Endothelial cell of umbilical vein (primary cell): ENCODE data around the gene RGSL1. TPM values are rescaled to one million over a fixed set of nuclear protein-coding genes. Genes with fewer than 3 reads are reported as not detected.

ENCODE experiments used
- BruUV-seq: library from RNA; stranded (reverse); fragments of 400-500 nt; replicated peaks from 2 replicates; lab custom pipeline; 2021; lab: Mats Ljungman, UMichigan
- CTCF ChIA-PET: fragments of 300-600, 350-600 bp; sonication (Branson Sonifier 250); formaldehyde crosslinking; loops from one replicate; lab custom pipeline; 2021; ENCODE audit warnings: antibody characterized with exemption, inconsistent platforms; lab: Charles Lee
- POLR2A ChIA-PET: fragments of 300-600, 350-600 bp; sonication (Branson Sonifier 250); formaldehyde crosslinking; loops from one replicate; lab custom pipeline; 2021; ENCODE audit warnings: antibody characterized with exemption, inconsistent platforms; lab: Charles Lee
- DNase-seq: peaks from one replicate; pipeline ENCODE4 v3.0.0-alpha.2; 2011; ENCODE audit warnings: low read depth, low spot score
- FAIRE-seq: peaks from 2 replicates; lab custom pipeline; 2011; peaks lifted over from hg19 to GRCh38; lab: Jason Lieb, UNC
- H2AFZ ChIP-seq: 2 replicates; pipeline ENCODE4 v1.6.0; 2012; ENCODE audit warnings: low read depth, low read length, control low read depth, inconsistent platforms
- H3K27ac ChIP-seq: 2 replicates; pipeline ENCODE4 v1.5.1; 2011; ENCODE audit warnings: low read depth, mild to moderate bottlenecking, control low read depth, low read length, moderate library complexity; ENCODE audit not compliant: insufficient read depth
- H3K27me3 ChIP-seq, 2 experiments: 2 replicates each; pipeline versions ENCODE4 v1.6.0 to v1.6.1; 2011; ENCODE audit warnings: low read length in 2 of 2, mixed read lengths in 1 of 2; ENCODE audit not compliant: control insufficient read depth in 2 of 2, insufficient read depth in 2 of 2
- H3K36me3 ChIP-seq, 2 experiments: 2 replicates in 1 of 2; 3 replicates in 1 of 2; pipeline ENCODE4 v1.5.1; 2011; ENCODE audit warnings: low read length in 2 of 2, mild to moderate bottlenecking in 1 of 2, moderate library complexity in 1 of 2; ENCODE audit not compliant: control insufficient read depth in 2 of 2, insufficient read depth in 2 of 2; ENCODE audit errors: extremely low read depth in 1 of 2
- H3K4me1 ChIP-seq: 3 replicates; pipeline ENCODE4 v1.5.1; 2011; ENCODE audit warnings: mild to moderate bottlenecking, low read length; ENCODE audit not compliant: control insufficient read depth, insufficient read depth; ENCODE audit errors: extremely low read depth
- H3K4me2 ChIP-seq: 2 replicates; pipeline ENCODE4 v1.6.1; 2011; ENCODE audit warnings: low read length, control low read depth, mixed read lengths; ENCODE audit not compliant: insufficient read depth
- H3K4me3 ChIP-seq, 3 experiments: fragments of 200-600 bp in 1 of 3; sonication (generic), shearing (Covaris generic) in 1 of 3; replicated peaks in 1 of 3; 2 replicates each; pipeline ENCODE4 v1.5.1; 2011 to 2016; ENCODE audit warnings: control low read depth in 3 of 3, low read length in 3 of 3, mild to moderate bottlenecking in 2 of 3, inconsistent platforms in 1 of 3, low read depth in 1 of 3, moderate library complexity in 1 of 3; ENCODE audit not compliant: insufficient read depth in 1 of 3
- H3K79me2 ChIP-seq: 2 replicates; pipeline ENCODE4 v1.6.0; 2012; ENCODE audit warnings: low read length, inconsistent platforms; ENCODE audit not compliant: control insufficient read depth, insufficient read depth
- H3K9ac ChIP-seq: replicated peaks from 2 replicates; pipeline ENCODE3; 2011; ENCODE audit warnings: low read length, control low read depth; ENCODE audit not compliant: insufficient read depth; ENCODE audit errors: extremely low read depth
- H3K9me1 ChIP-seq: replicated peaks from 3 replicates; pipeline ENCODE4 v1.6.0; 2011; ENCODE audit warnings: mild to moderate bottlenecking, low read length; ENCODE audit not compliant: control insufficient read depth, insufficient read depth; ENCODE audit errors: extremely low read depth
- H3K9me3 ChIP-seq: replicated peaks from 2 replicates; pipeline ENCODE4 v1.5.1; 2012; ENCODE audit warnings: low read length, inconsistent platforms; ENCODE audit not compliant: control insufficient read depth, insufficient read depth
- H4K20me1 ChIP-seq: replicated peaks from 2 replicates; pipeline ENCODE3; 2011; ENCODE audit warnings: mild to moderate bottlenecking, low read length; ENCODE audit not compliant: control insufficient read depth, insufficient read depth; ENCODE audit errors: extremely low read depth
- CTCF ChIP-seq, 2 donors: IDR thresholded peaks; 1 replicate in 1 of 2; 2 replicates in 1 of 2; pipeline ENCODE4 v1.5.1; 2011; ENCODE audit warnings: low read length in 2 of 2, mild to moderate bottlenecking in 2 of 2, moderate library complexity in 2 of 2, control low read depth in 1 of 2, inconsistent platforms in 1 of 2, low read depth in 1 of 2; ENCODE audit not compliant: insufficient read depth in 1 of 2; ENCODE audit errors: extremely low read depth in 1 of 2
- EZH2 ChIP-seq: IDR thresholded peaks from 2 replicates; pipeline ENCODE4 v1.6.1; 2012; ENCODE audit warnings: borderline replicate concordance, low read depth, mild to moderate bottlenecking, moderate library complexity, low read length, inconsistent platforms; ENCODE audit not compliant: severe bottlenecking
- FOS ChIP-seq: IDR thresholded peaks from 2 replicates; pipeline ENCODE4 v1.6.1; 2011; ENCODE audit warnings: mild to moderate bottlenecking, low read length, moderate library complexity, borderline replicate concordance; ENCODE audit not compliant: insufficient read depth
- JUN ChIP-seq: IDR thresholded peaks from 2 replicates; pipeline ENCODE4 v1.6.1; 2011; ENCODE audit warnings: borderline replicate concordance, low read depth; ENCODE audit not compliant: insufficient read length, insufficient read depth
- MAX ChIP-seq: IDR thresholded peaks from 2 replicates; pipeline ENCODE4 v1.6.1; 2011; ENCODE audit not compliant: insufficient read depth, insufficient read length
- MYC ChIP-seq: IDR thresholded peaks from one replicate; pipeline ENCODE4 v1.6.1; 2011; ENCODE audit warnings: mild to moderate bottlenecking, low read depth, low read length
- POLR2A ChIP-seq: IDR thresholded peaks from 2 replicates; pipeline ENCODE4 v1.6.1; 2012; ENCODE audit warnings: low read depth, mild to moderate bottlenecking, control low read depth, low read length
- POLR2AphosphoS5 ChIP-seq: IDR thresholded peaks from 2 replicates; pipeline ENCODE4 v1.6.1; 2012; ENCODE audit warnings: low read depth, mild to moderate bottlenecking, control low read depth, low read length, moderate library complexity; ENCODE audit not compliant: insufficient read depth
- dilution Hi-C: fragments of 300-500 bp; cut with MboI; formaldehyde crosslinking; loops from one replicate; pipeline ENCODE4 v1.15.0; 2019; ENCODE audit warnings: low sequenced_read_pairs; ENCODE audit not compliant: extremely low pct_ligation_motif_present
- intact Hi-C: fragments of 100-400 bp; cut with micrococcal nuclease; formaldehyde crosslinking; loops from one replicate; pipeline ENCODE4 v1.10.0; 2022
- polyA plus RNA-seq, 4 experiments: library from polyadenylated mRNA; depleted of rRNA in 3 of 4; stranded (reverse) in 3 of 4; unstranded in 1 of 4; fragments of >200 nt; gene quantifications; 2 replicates each; pipeline versions ENCODE4 v1.2.1 to v1.2.3, GENCODE V29; 2011 to 2012; ENCODE audit warnings: missing spikeins in 1 of 4
- total RNA-seq: library from RNA; stranded (reverse); gene quantifications from 2 replicates; pipeline ENCODE4 v1.2.3, GENCODE V29; 2021

RGSL1 gene
- total and polyA plus RNA-seq, 2 donors (not counting 3 experiments of a cell fraction or from before 2014, with no cell fraction given), result not detected

- CTCF ChIA-PET, result no interaction called here
- no peak for DNase-seq
Observed at GRCh38 chr1:182507685-182508084, 57.7 kb downstream of the RGSL1 start.

DNA sequence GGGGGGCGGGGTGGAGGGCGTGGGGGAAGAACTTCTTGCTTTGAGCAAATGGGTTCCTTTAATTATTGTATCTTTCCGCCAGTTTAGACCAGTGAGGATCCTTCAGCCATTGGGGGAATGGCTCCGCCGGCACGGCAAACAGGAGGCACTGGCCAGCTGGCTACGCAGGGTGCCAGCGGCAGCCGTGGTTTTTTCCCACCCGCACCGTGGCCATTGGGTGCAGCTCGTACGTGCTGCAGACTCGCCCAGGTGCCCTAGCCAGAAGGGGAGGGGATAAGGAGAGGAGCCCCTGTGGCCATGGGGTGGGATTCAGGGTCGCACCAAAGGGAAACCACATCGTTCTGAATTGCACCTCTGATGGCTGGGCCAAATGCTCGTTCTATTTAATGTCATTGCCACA, 65.6 kb downstream of the RGSL1 start:
- no peaks in the 10 kb centered on the region for H4K20me1 ChIP-seq
- no peaks in the 10 kb centered on the region for H3K9me3 ChIP-seq
- no peak overlapping the region for H3K9ac ChIP-seq
- ChIA-PET POLR2A (no interaction called here), CTCF (no interaction called here)
- H3K27ac ChIP-seq, result no peak overlapping the region
- no peaks in the 10 kb centered on the region for H3K36me3 ChIP-seq
- no peak overlapping the region for H3K4me2 ChIP-seq
- no peaks in the 10 kb centered on the region for H3K79me2 ChIP-seq
- dilution Hi-C loops (no loop called here), intact Hi-C loops (no loop called here)
- no peak for FAIRE-seq
- no peaks in the 10 kb centered on the region for H3K9me1 ChIP-seq
- no peak overlapping the region for H2AFZ ChIP-seq
- H3K27me3 ChIP-seq, result no peaks in the 10 kb centered on the region
- no peak for TF ChIP-seq MAX
- TF ChIP-seq MYC, result no peak
- no peak for TF ChIP-seq EZH2
- TF ChIP-seq POLR2A, result no peak
- no peak for TF ChIP-seq FOS
- TF ChIP-seq JUN, result no peak
- no peak for TF ChIP-seq POLR2AphosphoS5
- no peak for TF ChIP-seq CTCF (IDR thresholded peaks at IDR 0.05; ENCODE audit: extremely low read depth in 1 of 2, insufficient read depth in 1 of 2, low read depth in 1 of 2, low read length in 2 of 2)
- BruUV-seq, result no TSS peak
- DNase-seq, result no peak
- no peak overlapping the region for H3K4me3 ChIP-seq
- H3K4me1 ChIP-seq, result no peaks in the 10 kb centered on the region

More at GRCh38 chr1:182507685-182508084, 57.7 kb downstream of the RGSL1 start:
- TF ChIP-seq MAX, result no peak
- Histone ChIP-seq H3K4me2 (no peak overlapping the region), H3K4me3 (no peak overlapping the region), H3K79me2 (no peaks in the 10 kb centered on the region), H2AFZ (no peak overlapping the region), H4K20me1 (no peaks in the 10 kb centered on the region), H3K27me3 (no peaks in the 10 kb centered on the region), H3K4me1 (no peaks in the 10 kb centered on the region), H3K9me3 (no peaks in the 10 kb centered on the region), H3K36me3 (no peaks in the 10 kb centered on the region), H3K27ac (no peak overlapping the region), H3K9me1 (no peaks in the 10 kb centered on the region), H3K9ac (no peak overlapping the region)
- dilution Hi-C loops, result no loop called here
- FAIRE-seq, result no peak
- POLR2A ChIA-PET, result no interaction called here
- intact Hi-C loops, result no loop called here
- BruUV-seq, result no TSS peak
